ENCODE results near the gene HOXA3.

Gene HOXA3

GRCh38 chr7:27080844-27081436 lies 71.4 kb downstream of the HOXA3 start:
- no peak for DNase-seq

DNA sequence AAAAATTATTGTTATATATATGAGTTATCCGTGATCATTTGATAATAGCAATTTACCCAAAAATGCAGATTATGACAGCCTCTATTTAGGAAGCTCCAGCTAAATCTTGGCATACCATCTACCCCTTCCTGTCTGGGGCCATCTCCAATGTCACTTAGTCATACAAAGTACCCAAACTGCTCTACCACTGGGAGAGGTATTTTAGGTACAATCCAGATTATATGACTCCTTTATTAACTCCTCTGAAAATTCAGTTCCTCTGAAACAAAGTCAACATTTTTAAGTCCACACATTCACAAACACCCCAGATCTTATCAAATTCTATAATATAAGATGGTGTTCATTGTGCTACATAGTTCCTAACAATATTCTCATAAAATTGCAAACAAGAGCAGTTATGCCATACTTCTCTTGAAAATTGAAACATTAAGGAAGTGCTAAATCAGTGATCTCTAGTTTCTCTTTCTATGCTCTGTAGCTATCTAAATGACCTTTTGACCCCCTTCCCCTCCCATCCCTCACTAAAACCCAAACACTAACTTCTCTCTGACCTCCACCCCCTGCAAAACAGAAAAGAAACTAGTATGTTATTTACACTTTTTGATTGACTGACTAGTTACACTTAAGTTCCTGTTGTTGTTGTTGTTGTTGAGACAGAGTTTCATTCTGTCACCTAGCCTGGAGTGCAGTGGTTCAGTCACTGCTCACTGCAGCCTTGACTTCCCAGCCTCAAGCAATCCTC lies 73.0 kb downstream of the HOXA3 start:
- no peak for DNase-seq

DNA sequence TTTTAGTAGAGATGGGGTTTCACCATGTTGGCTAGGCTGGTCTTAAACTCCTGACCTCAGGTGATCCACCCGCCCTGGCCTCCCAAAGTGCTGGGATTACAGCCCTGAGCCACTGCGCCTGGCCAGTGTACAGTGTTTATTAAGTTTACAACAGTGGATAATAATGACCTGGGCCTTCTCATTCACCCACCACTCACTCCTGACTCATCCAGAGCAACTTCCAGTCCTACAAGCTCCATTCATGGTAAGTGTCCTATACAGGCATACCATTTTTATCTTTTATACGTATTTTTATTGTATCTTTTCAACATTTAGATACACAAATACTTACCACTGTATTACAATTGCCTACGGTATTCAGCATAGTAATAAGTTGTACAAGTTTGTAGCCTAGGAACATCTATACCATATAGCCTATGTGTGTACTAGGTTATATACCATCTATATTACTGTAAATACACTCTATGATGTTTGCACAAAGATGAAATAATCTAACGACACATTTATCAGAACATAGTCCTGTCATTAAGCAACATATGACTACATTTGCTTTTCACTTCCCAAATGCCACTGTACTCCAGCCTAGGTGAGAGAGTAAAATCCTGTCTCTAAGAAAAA lies 73.7 kb downstream of the HOXA3 start:
- DNase-seq, result no peak

GRCh38 chr7:27073076-27073475 lies 79.3 kb downstream of the HOXA3 start:
- DNase-seq, result no peak

DNA sequence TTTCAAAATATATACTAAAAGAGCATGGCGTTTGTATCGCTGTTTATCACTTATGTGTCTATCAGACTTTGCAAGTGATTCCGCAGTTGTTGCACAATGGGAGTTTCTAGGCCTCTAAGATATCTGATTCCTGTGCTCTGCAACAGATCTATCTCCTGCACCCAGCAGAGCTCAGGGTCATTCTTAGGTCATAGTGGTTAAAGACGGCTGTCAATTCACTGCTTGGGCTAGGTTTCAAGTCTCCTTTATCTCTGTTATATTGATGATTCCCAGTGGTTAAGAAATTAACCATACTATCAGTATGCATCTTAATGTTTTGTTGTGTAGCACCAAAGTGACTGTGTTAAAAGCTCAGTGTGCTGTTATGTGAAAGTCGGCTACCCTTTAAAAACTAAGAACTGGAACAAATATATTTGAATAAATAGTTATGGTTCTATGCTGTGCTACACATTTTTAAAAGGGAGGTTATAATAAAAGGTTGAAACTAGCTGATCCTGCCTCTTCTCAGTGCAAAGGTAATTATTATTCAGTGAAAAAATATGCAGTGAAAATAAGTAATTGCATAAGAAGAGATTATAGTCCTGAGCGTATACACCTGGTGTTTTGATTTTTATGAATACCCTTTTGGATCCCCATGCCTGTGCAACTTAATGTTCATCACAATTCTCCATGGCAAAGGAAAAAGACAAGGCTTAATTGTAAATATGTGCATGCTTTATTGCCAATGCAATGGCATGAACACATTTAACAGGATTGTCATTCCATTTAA lies 80.6 kb downstream of the HOXA3 start:
- DNase-seq, result no peak

- no peak for DNase-seq
These were observed 84.1 kb downstream of the HOXA3 start for GRCh38 chr7:27068259-27068658.

DNA sequence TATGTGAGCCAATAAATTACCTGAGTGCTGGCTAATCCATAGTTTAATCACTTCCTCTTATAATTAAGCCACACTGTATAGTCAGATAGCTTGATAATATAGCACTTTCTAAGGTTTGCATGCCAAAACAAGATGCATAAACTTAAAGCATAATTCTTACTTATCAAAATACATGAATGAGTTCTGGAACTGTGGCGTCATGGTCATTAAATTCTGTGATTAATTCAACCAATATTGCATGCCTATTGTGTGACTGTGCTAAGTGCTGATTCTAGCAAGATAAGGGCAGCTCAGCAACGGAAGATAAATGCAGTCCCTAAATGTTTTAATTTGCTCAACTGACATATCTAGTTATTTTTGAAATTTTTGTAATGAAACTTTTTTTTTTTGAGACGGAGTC lies 86.2 kb downstream of the HOXA3 start:
- DNase-seq, result no peak

DNA sequence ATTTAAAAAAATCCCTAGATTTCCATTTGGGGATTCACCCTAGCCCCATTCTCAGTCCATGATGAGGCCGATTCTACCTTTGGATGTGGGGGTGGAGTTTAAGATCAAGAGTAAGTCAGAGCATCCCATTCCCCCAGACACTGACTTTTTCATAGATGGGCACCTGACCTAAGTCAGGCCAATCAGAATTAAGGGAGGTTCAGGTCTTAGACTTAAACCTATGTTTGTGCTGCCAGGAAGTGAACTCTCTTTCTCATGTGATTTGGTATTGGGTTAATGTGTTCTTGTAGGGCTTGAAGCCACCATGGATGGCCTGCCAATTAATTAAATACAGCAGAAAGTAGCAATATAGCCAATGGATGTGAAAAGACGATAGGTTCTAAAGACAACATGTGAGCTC lies 86.7 kb downstream of the HOXA3 start:
- DNase-seq, result no peak

GRCh38 chr7:27064661-27065060 lies 87.7 kb downstream of the HOXA3 start:
- no peak for DNase-seq

DNA sequence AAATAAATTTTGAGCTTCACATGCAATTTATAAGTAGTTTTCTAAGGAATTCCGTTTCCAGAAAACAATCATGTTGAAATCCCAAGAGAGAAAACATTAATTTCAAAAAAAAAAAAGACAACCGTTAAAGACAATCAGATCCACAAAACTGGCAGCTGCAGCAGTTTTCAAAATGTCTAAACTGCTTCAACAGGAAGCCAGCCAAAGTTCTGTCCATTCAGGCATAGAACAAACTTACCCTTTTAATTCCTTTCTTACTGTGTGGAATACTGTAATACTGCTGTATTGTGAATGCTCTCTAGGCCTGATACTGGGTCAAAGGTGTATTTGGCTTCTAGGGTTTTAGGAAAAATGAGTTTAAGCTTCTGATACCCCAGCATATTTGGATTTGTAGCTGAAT lies 88.2 kb downstream of the HOXA3 start:
- no peak for DNase-seq

GRCh38 chr7:27062946-27063345 lies 89.4 kb downstream of the HOXA3 start:
- no peak for DNase-seq
